T-helper 1 cell (primary cell): ENCODE results near the gene ZGPAT.

ENCODE experiments used
- DNase-seq, 5 donors: peaks; one replicate each; pipeline ENCODE4 v3.0.0-alpha.2; 2012 to 2020

The ZGPAT gene

GRCh38 chr20:63692436-63693082 lies 15.3 kb upstream of the ZGPAT start:
- no peak for DNase-seq

GRCh38 chr20:63693083-63693732 lies 14.6 kb upstream of the ZGPAT start:
- peak in 1 of 5 donors; percentile 11 for DNase-seq

GRCh38 chr20:63693733-63694583 lies 13.9 kb upstream of the ZGPAT start:
- peak in 1 of 5 donors; percentile 8 for DNase-seq

- DNase-seq: peak in 1 of 5 donors; percentile 11
These were observed 13.0 kb upstream of the ZGPAT start for GRCh38 chr20:63694584-63695423.

GRCh38 chr20:63695424-63696305 lies 12.2 kb upstream of the ZGPAT start:
- peak in 1 of 5 donors; percentile 12 for DNase-seq

GRCh38 chr20:63696306-63696627 lies 11.6 kb upstream of the ZGPAT start:
- DNase-seq: no peak

- peak in 1 of 5 donors; percentile 13 for DNase-seq
These were observed 11.0 kb upstream of the ZGPAT start, which contains the start of gene TNFRSF6B for GRCh38 chr20:63696628-63697356. Gene TNFRSF6B (plus strand): TSS chr20:63696652. CDS start chr20:63696768, 116 bp downstream.

- DNase-seq: no peak
These were observed 10.4 kb upstream of the ZGPAT start for GRCh38 chr20:63697357-63697867.

GRCh38 chr20:63697868-63698545 lies 9.8 kb upstream of the ZGPAT start:
- no peak for DNase-seq

GRCh38 chr20:63698739-63699465 lies 8.9 kb upstream of the ZGPAT start:
- DNase-seq: peak in 2 of 5 donors; percentile 6 to 36

- peak in 1 of 5 donors; percentile 11 for DNase-seq
These were observed 8.2 kb upstream of the ZGPAT start for GRCh38 chr20:63699466-63700198.

- peak in 1 of 5 donors; percentile 6 for DNase-seq
These were observed 7.4 kb upstream of the ZGPAT start for GRCh38 chr20:63700199-63701050.

GRCh38 chr20:63701051-63701328 lies 6.8 kb upstream of the ZGPAT start:
- DNase-seq: peak in 1 of 5 donors; percentile 8

GRCh38 chr20:63701329-63702035 lies 6.4 kb upstream of the ZGPAT start:
- DNase-seq: peak in 2 of 5 donors; percentile 6 to 11

GRCh38 chr20:63702036-63702665 lies 5.7 kb upstream of the ZGPAT start:
- no peak for DNase-seq

- DNase-seq: no peak
These were observed 4.9 kb upstream of the ZGPAT start for GRCh38 chr20:63702751-63703470.
